ENCODE measurements around the gene CYSRT1.

GRCh38 chr9:137206602-137207001, 18.4 kb upstream of the CYSRT1 start:
- no peak for TF ChIP-seq GATA2 (IDR thresholded peaks at IDR 0.05; ENCODE audit: low read depth, low read length)
- no peak for TF ChIP-seq GATA3 (IDR thresholded peaks at IDR 0.05; ENCODE audit: low read depth, low read length)

Measured in SH-SY5Y (cell line).